Measurements from ENCODE around the gene CRLF3.
"Not testable (repeated sequence)": the region's sequence is repeated elsewhere in the genome, so short reads cannot be mapped to it uniquely, and the experiment has no call there.

Gene CRLF3

DNA sequence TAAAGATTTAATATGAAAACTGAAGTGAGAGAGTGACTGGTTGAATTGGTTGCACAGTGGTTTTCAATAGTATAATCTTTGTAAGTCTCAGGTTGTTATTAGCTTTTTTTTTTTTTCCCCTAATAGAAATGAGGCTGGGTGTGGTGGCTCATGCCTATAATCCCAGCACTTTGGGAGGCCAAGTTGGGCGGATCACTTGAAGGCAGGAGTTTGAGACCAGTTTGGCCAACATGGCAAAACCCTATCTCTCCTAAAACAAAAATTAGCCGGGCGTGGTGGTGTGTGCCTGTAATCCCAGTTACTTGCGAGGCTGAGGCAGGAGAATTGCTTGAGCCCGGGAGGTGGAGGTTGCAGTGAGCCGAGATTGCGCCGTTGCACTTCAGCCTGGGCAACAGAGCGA is 89.3 kb downstream of the CRLF3 start:
- not testable (repeated sequence) for DNase-seq

DNA sequence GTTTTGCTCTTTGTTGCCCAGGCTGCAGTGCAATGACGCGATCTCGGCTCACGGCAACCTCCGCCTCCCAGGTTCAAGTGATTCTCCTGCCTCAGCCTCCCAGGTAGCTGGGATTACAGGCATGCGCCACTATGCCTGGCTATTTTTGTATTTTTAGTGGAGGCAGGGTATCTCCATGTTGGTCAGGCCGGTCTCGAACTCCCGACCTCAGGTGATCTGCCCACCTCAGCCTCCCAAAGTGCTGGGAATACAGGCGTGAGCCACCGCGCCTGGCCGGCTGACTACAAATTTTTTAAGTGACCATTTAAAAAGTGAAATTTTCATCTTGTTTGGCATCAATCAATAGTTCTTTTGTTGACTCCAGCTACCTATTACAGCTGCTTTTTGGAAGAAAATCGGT is 90.3 kb downstream of the CRLF3 start:
- DNase-seq = not testable (repeated sequence)
